Brain microvascular endothelial cell (primary cell): ENCODE measurements around the gene GPER1.

Experiments
- DNase-seq: peaks from one replicate; pipeline ENCODE4 v3.0.0-alpha.2; 2020
- H3K27ac ChIP-seq: fragments of 250-450 bp; sonication (Bioruptor Pico); 2 replicates; pipeline ENCODE4 v1.5.1; 2020; ENCODE audit warnings: mild to moderate bottlenecking, moderate library complexity
- H3K27me3 ChIP-seq: fragments of 250-450 bp; sonication (Bioruptor Pico); replicated peaks from 2 replicates; pipeline ENCODE4 v1.5.1; 2020; ENCODE audit warnings: mild to moderate bottlenecking
- H3K36me3 ChIP-seq: fragments of 250-450 bp; sonication (Bioruptor Pico); replicated peaks from 2 replicates; pipeline ENCODE4 v1.5.1; 2020; ENCODE audit warnings: mild to moderate bottlenecking
- H3K4me3 ChIP-seq: 2 replicates; pipeline ENCODE4 v1.5.1; 2011; ENCODE audit warnings: low read depth, mild to moderate bottlenecking, control low read depth, low read length, moderate library complexity
- CTCF ChIP-seq: IDR thresholded peaks from 2 replicates; pipeline ENCODE4 v1.5.1; 2011; ENCODE audit warnings: low read depth, mild to moderate bottlenecking, moderate library complexity, low read length, control low read depth, inconsistent platforms; ENCODE audit errors: missing control alignments
- in situ Hi-C: cut with HindIII; loops from 2 replicates; pipeline ENCODE4 v1.10.0; 2017; ENCODE audit warnings: low sequenced_read_pairs, low pct_ligation_motif_present

GPER1 gene

GRCh38 chr7:1099637-1100036, 11.7 kb downstream of the GPER1 start:
- Histone ChIP-seq H3K36me3 (no peaks in the 10 kb centered on the region), H3K4me3 (no peak overlapping the region), H3K27me3 (no peaks in the 10 kb centered on the region), H3K27ac (no peak overlapping the region)
- in situ Hi-C loops = no loop called here
- TF ChIP-seq CTCF = no peak
- DNase-seq = no peak

- Histone ChIP-seq H3K36me3 (no peaks in the 10 kb centered on the region), H3K27me3 (no peaks in the 10 kb centered on the region), H3K4me3 (no peak overlapping the region), H3K27ac (no peak overlapping the region)
- DNase-seq = no peak
- no peak for TF ChIP-seq CTCF
- in situ Hi-C loops = no loop called here
These were observed 12.5 kb downstream of the GPER1 start for GRCh38 chr7:1100386-1100785.

- Histone ChIP-seq H3K27ac (no peak overlapping the region), H3K27me3 (no peaks in the 10 kb centered on the region), H3K36me3 (no peaks in the 10 kb centered on the region), H3K4me3 (no peak overlapping the region)
- TF ChIP-seq CTCF = no peak
- DNase-seq = no peak
- in situ Hi-C loops = no loop called here
These were observed 13.1 kb downstream of the GPER1 start for GRCh38 chr7:1100834-1101562.

GRCh38 chr7:1101563-1102431, 13.9 kb downstream of the GPER1 start:
- no peak overlapping the region for H3K27ac ChIP-seq
- in situ Hi-C loops = no loop called here
- TF ChIP-seq CTCF = no peak
- no peak for DNase-seq
- no peaks in the 10 kb centered on the region for H3K36me3 ChIP-seq
- no peaks in the 10 kb centered on the region for H3K27me3 ChIP-seq
- H3K4me3 ChIP-seq = no peak overlapping the region

GRCh38 chr7:1103009-1103788, 15.3 kb downstream of the GPER1 start:
- DNase-seq = no peak
- no peak for TF ChIP-seq CTCF
- in situ Hi-C loops = no loop called here
- no peaks in the 10 kb centered on the region for H3K27me3 ChIP-seq
- no peaks in the 10 kb centered on the region for H3K36me3 ChIP-seq
- no peak overlapping the region for H3K4me3 ChIP-seq
- H3K27ac ChIP-seq = no peak overlapping the region
